GM21367 (cell line): ENCODE results near the gene ARFIP1.

ENCODE experiments used
- ATAC-seq: cut with Tn5 transposase; IDR thresholded peaks from one replicate; pipeline ENCODE4 v1.9.1; 2021; ENCODE audit not compliant: unreplicated experiment

Gene ARFIP1

GRCh38 chr4:152784490-152785350 is 5.0 kb downstream of the ARFIP1 start:
- ATAC-seq = no peak

DNA sequence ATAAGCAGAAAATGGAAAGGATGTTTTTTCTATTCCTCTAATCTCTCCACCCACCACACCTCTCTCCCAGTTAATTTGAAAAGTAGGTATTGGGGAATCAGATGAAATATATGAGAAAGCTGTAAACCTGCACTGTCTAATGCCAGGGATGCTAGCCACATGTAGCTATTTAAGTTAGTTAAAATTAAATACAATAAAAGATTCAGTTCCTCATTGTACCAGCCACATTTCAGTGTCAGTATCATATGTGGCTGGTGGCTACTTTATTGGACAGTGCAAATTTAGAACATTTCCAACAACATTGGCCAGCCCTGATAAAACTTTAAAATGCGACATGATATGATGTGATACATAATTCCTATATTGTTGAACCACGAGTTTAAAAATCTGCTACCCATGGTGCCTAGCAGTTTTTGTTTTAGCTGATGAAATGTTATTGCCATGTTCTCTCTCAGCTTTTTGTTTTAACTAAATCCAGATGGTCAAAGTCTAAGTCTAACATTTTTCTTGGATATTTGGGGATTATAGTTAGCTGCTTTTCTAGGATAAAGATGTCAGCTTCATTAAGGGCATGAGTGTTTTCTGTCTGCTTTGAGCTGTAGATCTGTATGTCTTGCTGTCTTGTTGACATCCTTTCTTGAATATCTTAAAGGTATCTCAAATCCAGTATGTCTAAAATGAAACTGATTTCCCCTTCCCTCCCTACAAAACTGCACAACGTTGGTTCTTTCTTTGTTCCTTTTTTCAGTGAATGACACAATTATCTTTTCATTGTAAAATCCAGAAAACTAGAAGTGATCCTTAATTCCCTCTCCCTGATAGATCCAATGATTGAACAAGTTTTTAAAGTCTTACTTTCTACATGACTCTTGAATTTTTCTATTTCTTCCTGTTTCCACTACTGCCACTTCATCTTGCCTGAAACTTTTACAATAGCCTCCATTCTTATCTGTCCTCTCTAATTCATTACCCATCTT is 6.2 kb downstream of the ARFIP1 start:
- peak; percentile 53 for ATAC-seq

- no peak for ATAC-seq
These were observed 6.9 kb downstream of the ARFIP1 start for GRCh38 chr4:152786627-152787026.

DNA sequence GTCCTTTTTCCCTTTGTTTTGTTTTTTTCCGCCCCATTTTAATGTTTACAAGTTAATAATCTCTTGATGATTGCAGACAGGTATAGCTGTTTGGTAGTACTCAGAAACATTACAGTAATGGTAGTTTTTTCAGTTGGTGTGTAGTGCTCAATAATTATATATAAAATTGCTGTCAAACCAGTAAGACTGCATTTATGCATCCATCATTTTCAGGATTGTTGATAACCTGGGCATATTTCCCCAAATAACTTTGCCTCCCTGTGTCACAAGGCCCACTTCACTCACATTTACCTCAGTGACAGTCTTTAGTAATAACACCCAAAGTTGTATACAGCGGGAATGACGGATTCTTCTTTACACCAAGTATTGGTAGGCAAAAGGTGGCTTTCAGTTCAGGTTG is 16.1 kb downstream of the ARFIP1 start:
- no peak for ATAC-seq

- ATAC-seq = no peak
These were observed 23.8 kb downstream of the ARFIP1 start for GRCh38 chr4:152803541-152803940.

GRCh38 chr4:152805071-152805650 is 25.4 kb downstream of the ARFIP1 start:
- ATAC-seq = no peak

- no peak for ATAC-seq
These were observed 26.1 kb downstream of the ARFIP1 start for GRCh38 chr4:152805818-152806217.

- no peak for ATAC-seq
These were observed 26.9 kb downstream of the ARFIP1 start for GRCh38 chr4:152806501-152807125.

- no peak for ATAC-seq
These were observed 27.6 kb downstream of the ARFIP1 start for GRCh38 chr4:152807294-152807829.

DNA sequence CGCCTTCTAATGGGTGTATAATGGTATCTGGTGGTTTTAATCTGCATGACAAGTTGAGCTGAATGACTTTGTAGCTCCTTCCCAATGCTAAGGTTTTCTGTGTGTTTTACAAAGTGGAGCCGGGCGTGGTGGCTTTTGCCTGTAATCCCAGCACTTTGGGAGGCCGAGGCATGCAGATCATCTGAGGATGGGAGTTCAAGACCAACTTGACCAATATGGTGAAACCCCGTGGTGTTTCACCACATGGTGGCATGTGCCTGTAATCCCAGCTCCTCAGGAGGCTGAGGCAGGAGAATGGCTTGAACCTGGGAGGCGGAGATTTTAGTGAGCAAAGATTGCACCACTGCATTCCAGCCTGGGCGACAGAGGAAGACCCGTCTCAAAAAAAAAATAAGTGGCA is 28.9 kb downstream of the ARFIP1 start:
- no peak for ATAC-seq

DNA sequence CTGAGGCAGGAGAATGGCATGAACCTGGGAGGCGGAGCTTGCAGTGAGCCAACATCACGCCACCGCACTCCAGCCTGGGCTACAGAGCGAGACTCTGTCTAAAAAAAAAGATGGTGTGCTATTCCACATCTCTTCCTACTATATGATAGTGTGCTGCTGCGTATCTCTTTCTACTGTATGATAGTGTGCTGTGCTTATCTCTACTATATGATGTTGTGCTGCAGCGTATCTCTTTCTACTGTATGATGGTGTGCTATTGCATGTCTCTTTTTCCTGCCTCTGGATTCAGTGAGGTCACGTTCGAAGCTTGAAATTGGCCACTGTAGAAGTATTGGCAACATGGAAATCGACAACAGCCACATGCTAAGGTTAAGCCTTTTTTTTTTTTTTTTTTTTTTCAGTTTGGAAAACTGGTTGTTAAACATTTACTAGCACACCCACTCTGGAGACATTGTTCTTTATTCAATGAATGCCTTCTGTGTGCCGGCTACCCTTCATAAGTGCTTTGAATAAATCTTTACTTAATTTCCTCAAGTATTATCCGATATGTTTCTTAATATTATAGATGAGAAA is 31.0 kb downstream of the ARFIP1 start:
- ATAC-seq = no peak

DNA sequence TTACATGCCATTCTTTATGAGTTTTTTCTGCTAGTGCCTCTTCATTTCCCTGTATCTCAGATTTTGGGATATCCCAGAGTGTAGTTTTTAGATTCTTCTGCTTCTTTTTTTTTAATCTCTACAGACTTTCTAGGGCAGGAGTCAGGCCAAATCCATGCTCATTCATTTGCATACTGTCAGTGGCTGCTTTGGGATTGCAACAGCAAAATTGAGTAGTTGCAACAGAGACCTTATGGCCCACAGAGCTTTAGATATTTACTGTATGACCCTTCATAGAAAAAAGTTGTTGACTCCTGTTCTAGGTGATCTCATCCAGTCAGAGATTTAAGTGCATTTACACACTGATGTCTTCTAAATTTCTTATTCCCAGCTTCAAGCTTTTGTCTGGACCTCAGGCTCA is 35.3 kb downstream of the ARFIP1 start:
- ATAC-seq = no peak

- ATAC-seq = no peak
These were observed 37.6 kb downstream of the ARFIP1 start for GRCh38 chr4:152817331-152817730.

- ATAC-seq = no peak
These were observed 39.4 kb downstream of the ARFIP1 start for GRCh38 chr4:152819026-152819645.

DNA sequence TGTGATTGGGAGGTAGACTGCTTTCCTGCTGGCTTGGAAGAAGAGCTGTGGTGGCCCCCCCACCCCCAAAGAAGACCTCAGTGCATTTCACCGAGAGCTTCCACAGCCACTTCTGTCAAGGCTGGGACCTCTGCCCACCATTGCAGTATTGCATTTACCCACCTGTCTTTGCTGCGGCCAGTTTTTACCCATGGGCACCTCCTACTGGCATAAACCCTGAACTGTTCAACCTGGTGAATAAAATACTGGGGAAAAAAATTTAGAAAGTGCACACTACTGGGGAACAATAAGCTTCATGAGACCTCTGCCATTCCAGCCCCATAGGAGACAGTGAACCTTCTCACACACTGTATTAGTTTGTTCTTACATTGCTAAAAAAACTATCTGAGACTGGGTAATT is 40.3 kb downstream of the ARFIP1 start:
- ATAC-seq = no peak

- no peak for ATAC-seq
These were observed 42.6 kb downstream of the ARFIP1 start for GRCh38 chr4:152822323-152822722.

GRCh38 chr4:152824561-152824960 is 44.8 kb downstream of the ARFIP1 start:
- ATAC-seq = no peak

- no peak for ATAC-seq
These were observed 45.6 kb downstream of the ARFIP1 start for GRCh38 chr4:152825336-152825735.

GRCh38 chr4:152828122-152828521 is 48.4 kb downstream of the ARFIP1 start:
- ATAC-seq = no peak

DNA sequence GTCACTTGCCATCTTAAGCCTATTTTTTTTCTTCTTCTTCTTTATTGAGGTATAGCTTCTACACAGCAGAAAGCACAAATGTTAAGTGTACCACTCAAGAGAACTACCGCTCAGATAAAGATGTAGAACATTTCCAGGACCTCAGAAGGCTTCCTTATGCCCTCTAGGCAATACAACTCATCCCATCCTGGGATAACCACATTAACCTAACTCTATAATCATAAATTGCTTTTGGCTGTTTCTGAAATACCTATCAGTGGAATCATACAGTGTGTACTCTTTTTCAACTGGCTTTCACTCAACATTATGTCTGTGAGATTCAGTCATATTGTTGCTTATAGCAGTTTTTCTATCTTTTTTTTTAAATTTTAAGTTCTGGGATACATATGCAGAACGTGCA is 51.7 kb downstream of the ARFIP1 start:
- no peak for ATAC-seq
